ENCODE data around the gene TTYH2. TPM values are rescaled to one million over a fixed set of nuclear protein-coding genes. Genes with fewer than 3 reads are reported as not detected.

The TTYH2 gene
- total RNA-seq, 1 experiment from 2014 or later: 4.5 TPM

- H3K9me3 Mint-ChIP-seq: peaks cover 10% of the 10 kb centered on the region
- no peak for TF ChIP-seq ZNF416 (CRISPR knock-in tag; IDR thresholded peaks at IDR 0.05)
- TF ChIP-seq JAZF1 (CRISPR knock-in tag; IDR thresholded peaks at IDR 0.05): no peak
- TF ChIP-seq PRRX2 (CRISPR knock-in tag; IDR thresholded peaks at IDR 0.05): no peak
- no peak for TF ChIP-seq CBFB (CRISPR knock-in tag; IDR thresholded peaks at IDR 0.05; ENCODE audit: low read depth)
- TF ChIP-seq, protein P1, sequence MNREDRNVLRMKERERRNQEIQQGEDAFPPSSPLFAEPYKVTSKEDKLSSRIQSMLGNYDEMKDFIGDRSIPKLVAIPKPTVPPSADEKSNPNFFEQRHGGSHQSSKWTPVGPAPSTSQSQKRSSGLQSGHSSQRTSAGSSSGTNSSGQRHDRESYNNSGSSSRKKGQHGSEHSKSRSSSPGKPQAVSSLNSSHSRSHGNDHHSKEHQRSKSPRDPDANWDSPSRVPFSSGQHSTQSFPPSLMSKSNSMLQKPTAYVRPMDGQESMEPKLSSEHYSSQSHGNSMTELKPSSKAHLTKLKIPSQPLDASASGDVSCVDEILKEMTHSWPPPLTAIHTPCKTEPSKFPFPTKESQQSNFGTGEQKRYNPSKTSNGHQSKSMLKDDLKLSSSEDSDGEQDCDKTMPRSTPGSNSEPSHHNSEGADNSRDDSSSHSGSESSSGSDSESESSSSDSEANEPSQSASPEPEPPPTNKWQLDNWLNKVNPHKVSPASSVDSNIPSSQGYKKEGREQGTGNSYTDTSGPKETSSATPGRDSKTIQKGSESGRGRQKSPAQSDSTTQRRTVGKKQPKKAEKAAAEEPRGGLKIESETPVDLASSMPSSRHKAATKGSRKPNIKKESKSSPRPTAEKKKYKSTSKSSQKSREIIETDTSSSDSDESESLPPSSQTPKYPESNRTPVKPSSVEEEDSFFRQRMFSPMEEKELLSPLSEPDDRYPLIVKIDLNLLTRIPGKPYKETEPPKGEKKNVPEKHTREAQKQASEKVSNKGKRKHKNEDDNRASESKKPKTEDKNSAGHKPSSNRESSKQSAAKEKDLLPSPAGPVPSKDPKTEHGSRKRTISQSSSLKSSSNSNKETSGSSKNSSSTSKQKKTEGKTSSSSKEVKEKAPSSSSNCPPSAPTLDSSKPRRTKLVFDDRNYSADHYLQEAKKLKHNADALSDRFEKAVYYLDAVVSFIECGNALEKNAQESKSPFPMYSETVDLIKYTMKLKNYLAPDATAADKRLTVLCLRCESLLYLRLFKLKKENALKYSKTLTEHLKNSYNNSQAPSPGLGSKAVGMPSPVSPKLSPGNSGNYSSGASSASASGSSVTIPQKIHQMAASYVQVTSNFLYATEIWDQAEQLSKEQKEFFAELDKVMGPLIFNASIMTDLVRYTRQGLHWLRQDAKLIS (CRISPR knock-in tag; IDR thresholded peaks at IDR 0.05; ENCODE audit: borderline replicate concordance): no peak
- TF ChIP-seq, protein P2, sequence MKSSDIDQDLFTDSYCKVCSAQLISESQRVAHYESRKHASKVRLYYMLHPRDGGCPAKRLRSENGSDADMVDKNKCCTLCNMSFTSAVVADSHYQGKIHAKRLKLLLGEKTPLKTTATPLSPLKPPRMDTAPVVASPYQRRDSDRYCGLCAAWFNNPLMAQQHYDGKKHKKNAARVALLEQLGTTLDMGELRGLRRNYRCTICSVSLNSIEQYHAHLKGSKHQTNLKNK (CRISPR knock-in tag; IDR thresholded peaks at IDR 0.05): no peak
- TF ChIP-seq, protein P3, sequence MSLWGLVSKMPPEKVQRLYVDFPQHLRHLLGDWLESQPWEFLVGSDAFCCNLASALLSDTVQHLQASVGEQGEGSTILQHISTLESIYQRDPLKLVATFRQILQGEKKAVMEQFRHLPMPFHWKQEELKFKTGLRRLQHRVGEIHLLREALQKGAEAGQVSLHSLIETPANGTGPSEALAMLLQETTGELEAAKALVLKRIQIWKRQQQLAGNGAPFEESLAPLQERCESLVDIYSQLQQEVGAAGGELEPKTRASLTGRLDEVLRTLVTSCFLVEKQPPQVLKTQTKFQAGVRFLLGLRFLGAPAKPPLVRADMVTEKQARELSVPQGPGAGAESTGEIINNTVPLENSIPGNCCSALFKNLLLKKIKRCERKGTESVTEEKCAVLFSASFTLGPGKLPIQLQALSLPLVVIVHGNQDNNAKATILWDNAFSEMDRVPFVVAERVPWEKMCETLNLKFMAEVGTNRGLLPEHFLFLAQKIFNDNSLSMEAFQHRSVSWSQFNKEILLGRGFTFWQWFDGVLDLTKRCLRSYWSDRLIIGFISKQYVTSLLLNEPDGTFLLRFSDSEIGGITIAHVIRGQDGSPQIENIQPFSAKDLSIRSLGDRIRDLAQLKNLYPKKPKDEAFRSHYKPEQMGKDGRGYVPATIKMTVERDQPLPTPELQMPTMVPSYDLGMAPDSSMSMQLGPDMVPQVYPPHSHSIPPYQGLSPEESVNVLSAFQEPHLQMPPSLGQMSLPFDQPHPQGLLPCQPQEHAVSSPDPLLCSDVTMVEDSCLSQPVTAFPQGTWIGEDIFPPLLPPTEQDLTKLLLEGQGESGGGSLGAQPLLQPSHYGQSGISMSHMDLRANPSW (CRISPR knock-in tag; conservative IDR thresholded peaks at IDR 0.05; ENCODE audit: low read depth): no peak
- TF ChIP-seq ESRRA (CRISPR knock-in tag; IDR thresholded peaks at IDR 0.05; ENCODE audit: borderline replicate concordance): no peak
- no peak for TF ChIP-seq TEAD4 (CRISPR knock-in tag; IDR thresholded peaks at IDR 0.05)
- TF ChIP-seq ZNF512 (CRISPR knock-in tag; IDR thresholded peaks at IDR 0.05; ENCODE audit: borderline replicate concordance): no peak
- ATAC-seq (no peak), DNase-seq (ENCODE audit: low spot score) (no peak)
- no peak overlapping the region for H3K4me3 Mint-ChIP-seq
- H3K27ac Mint-ChIP-seq: no peak overlapping the region
- peaks cover 9% of the 10 kb centered on the region for H3K27me3 Mint-ChIP-seq (ENCODE audit: low read depth)
- ChIA-PET CTCF (interaction anchor here (1.6 kb wide), 1 partner anchor 29 kb away, joined by 4 read pairs; no protein-coding TSS in a partner anchor), POLR2A (no interaction called here)
- peaks cover 11% of the 10 kb centered on the region for H3K4me1 Mint-ChIP-seq
- H3K36me3 Mint-ChIP-seq: no peaks in the 10 kb centered on the region
These were observed 54.2 kb downstream of the TTYH2 start for GRCh38 chr17:74267579-74267978.

- CTCF ChIA-PET: interaction anchor here (0.5 to 1.6 kb wide), 4 partner anchors 17 to 972 kb away, joined by 3 to 5 read pairs (median 4); no protein-coding TSS in a partner anchor
- no peak for ATAC-seq
- Mint-ChIP-seq H3K27ac (no peak overlapping the region), H3K4me3 (no peak overlapping the region), H3K4me1 (peaks cover 16% of the 10 kb centered on the region), H3K36me3 (no peaks in the 10 kb centered on the region), H3K9me3 (peaks cover 10% of the 10 kb centered on the region), H3K27me3 (ENCODE audit: low read depth) (peaks cover 13% of the 10 kb centered on the region)
- TF ChIP-seq PRRX2 (CRISPR knock-in tag; IDR thresholded peaks at IDR 0.05) (no peak), SP1 (CRISPR knock-in tag; conservative IDR thresholded peaks at IDR 0.05) (no peak)
- no peak for DNase-seq (ENCODE audit: low spot score)
- POLR2A ChIA-PET: no interaction called here
These were observed 54.7 kb downstream of the TTYH2 start for GRCh38 chr17:74267987-74268499.

DNA sequence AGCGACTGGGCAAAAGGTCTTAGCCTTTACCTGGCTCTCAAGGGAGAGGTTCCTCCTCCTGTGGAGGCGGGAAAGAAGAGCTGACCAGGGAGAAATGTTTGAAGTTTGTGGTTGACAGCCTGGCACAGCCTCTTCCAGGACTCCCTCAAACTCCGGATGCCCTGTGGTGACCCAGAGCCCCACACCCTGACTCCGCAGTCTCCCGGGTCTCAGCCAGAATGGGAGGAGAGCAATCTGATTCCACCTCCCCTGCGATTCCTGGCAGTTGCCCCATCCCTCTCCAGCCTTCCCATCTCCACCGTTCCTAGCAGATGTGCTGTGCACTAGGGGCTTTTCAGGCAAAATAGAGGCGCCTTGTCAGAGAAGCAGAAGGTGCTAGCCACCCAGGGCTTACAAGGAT lies 55.2 kb downstream of the TTYH2 start:
- ChIA-PET POLR2A (no interaction called here), CTCF (interaction anchor here (0.5 to 1.6 kb wide), 5 partner anchors 16 to 972 kb away, joined by 3 to 5 read pairs (median 4); no protein-coding TSS in a partner anchor)
- no peak overlapping the region for H3K27ac Mint-ChIP-seq
- no peak overlapping the region for H3K4me3 Mint-ChIP-seq
- no peaks in the 10 kb centered on the region for H3K36me3 Mint-ChIP-seq
- TF ChIP-seq, protein P3 (CRISPR knock-in tag; conservative IDR thresholded peaks at IDR 0.05; ENCODE audit: low read depth): no peak
- TF ChIP-seq FOXJ3 (CRISPR knock-in tag; IDR thresholded peaks at IDR 0.05; ENCODE audit: borderline replicate concordance) (no peak), RELA (CRISPR knock-in tag; IDR thresholded peaks at IDR 0.05; ENCODE audit: borderline replicate concordance) (no peak), OVOL2 (CRISPR knock-in tag; IDR thresholded peaks at IDR 0.05; ENCODE audit: borderline replicate concordance) (no peak), SMAD4 (CRISPR knock-in tag; IDR thresholded peaks at IDR 0.05) (no peak)
- peaks cover 18% of the 10 kb centered on the region for H3K27me3 Mint-ChIP-seq (ENCODE audit: low read depth)
- ATAC-seq (no peak), DNase-seq (ENCODE audit: low spot score) (no peak)
- peaks cover 10% of the 10 kb centered on the region for H3K9me3 Mint-ChIP-seq
- H3K4me1 Mint-ChIP-seq: peaks cover 20% of the 10 kb centered on the region

All from WTC11 (cell line).